ENCODE results near the gene SRGAP1.

DNA sequence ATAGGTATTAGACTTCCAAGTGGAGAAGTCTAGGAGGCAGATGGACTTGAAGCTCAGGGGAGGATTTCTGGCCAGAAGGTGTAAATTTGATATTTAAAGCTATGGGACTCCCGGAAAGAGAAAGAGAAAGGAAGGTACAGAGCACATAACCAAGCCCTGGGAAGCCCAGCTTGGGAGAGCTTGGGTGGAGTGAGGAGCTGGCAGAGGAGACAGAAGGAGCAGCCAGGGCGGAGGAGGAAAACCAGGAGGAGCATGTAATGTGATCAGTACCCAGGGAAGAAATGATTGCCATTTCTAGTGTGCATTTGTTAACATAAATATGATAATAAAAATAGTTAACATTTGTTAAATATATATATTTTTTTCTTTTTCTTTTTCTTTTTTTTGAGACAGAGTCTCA, 310.2 kb downstream of the SRGAP1 start:
- TF ChIP-seq, protein P1, sequence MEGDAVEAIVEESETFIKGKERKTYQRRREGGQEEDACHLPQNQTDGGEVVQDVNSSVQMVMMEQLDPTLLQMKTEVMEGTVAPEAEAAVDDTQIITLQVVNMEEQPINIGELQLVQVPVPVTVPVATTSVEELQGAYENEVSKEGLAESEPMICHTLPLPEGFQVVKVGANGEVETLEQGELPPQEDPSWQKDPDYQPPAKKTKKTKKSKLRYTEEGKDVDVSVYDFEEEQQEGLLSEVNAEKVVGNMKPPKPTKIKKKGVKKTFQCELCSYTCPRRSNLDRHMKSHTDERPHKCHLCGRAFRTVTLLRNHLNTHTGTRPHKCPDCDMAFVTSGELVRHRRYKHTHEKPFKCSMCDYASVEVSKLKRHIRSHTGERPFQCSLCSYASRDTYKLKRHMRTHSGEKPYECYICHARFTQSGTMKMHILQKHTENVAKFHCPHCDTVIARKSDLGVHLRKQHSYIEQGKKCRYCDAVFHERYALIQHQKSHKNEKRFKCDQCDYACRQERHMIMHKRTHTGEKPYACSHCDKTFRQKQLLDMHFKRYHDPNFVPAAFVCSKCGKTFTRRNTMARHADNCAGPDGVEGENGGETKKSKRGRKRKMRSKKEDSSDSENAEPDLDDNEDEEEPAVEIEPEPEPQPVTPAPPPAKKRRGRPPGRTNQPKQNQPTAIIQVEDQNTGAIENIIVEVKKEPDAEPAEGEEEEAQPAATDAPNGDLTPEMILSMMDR (IDR thresholded peaks at IDR 0.05): no peak
- TF ChIP-seq EP300 (IDR thresholded peaks at IDR 0.05) (no peak), POLR2A (IDR thresholded peaks at IDR 0.05) (no peak), POLR2AphosphoS5 (IDR thresholded peaks at IDR 0.05) (no peak)

Data from stomach (tissue), 4 donors.